Kidney (tissue), 14 donors: ENCODE data around the gene TTC28. TPM values are rescaled to one million over a fixed set of nuclear protein-coding genes. Genes with fewer than 3 reads are reported as not detected.

Experiments used
- DNase-seq, 5 donors: peaks; one replicate each; pipeline ENCODE4 v3.0.0-alpha.2; 2013 to 2020
- FAIRE-seq: peaks from 2 replicates; lab custom pipeline; 2012; peaks lifted over from hg19 to GRCh38; lab: Jason Lieb, UNC
- H3K27ac ChIP-seq, 2 donors: one replicate each; pipeline ENCODE4 v1.7.0; 2013; ENCODE audit warnings: low read depth in 2 of 2, low read length in 2 of 2, inconsistent platforms in 1 of 2
- H3K27me3 ChIP-seq: one replicate; pipeline ENCODE4 v1.7.1; 2013; ENCODE audit warnings: low read length, inconsistent platforms; ENCODE audit not compliant: control insufficient read depth, insufficient read depth
- H3K36me3 ChIP-seq, 3 donors: one replicate each; pipeline versions ENCODE4 v1.7.0 to v1.7.1; 2013; ENCODE audit warnings: low read length in 3 of 3, control low read depth in 1 of 3, inconsistent platforms in 1 of 3; ENCODE audit not compliant: insufficient read depth in 3 of 3, control insufficient read depth in 2 of 3
- H3K4me1 ChIP-seq, 3 donors: one replicate each; pipeline versions ENCODE4 v1.7.0 to v1.7.1; 2013; ENCODE audit warnings: low read length in 3 of 3, inconsistent platforms in 1 of 3, low read depth in 1 of 3; ENCODE audit not compliant: control insufficient read depth in 2 of 3, insufficient read depth in 2 of 3
- H3K4me3 ChIP-seq, 3 donors: one replicate each; pipeline versions ENCODE4 v1.7.0 to v1.8.1; 2013; ENCODE audit warnings: low read length in 3 of 3, control low read depth in 1 of 3, inconsistent platforms in 1 of 3
- H3K9ac ChIP-seq, 3 donors: one replicate each; pipeline versions ENCODE4 v1.7.0 to v1.7.1; 2013; ENCODE audit warnings: low read length in 3 of 3, control low read depth in 1 of 3, inconsistent platforms in 1 of 3
- H3K9me3 ChIP-seq, 3 donors: one replicate each; pipeline versions ENCODE4 v1.7.0 to v1.7.1; 2013; ENCODE audit warnings: low read length in 3 of 3, control low read depth in 1 of 3, inconsistent platforms in 1 of 3; ENCODE audit not compliant: control insufficient read depth in 2 of 3, insufficient read depth in 1 of 3
- intact Hi-C: fragments of 100-400 bp; cut with DNase I; formaldehyde crosslinking; loops from one replicate; pipeline ENCODE4 v1.11.1; 2022
- polyA plus RNA-seq: library from polyadenylated mRNA; stranded (reverse); fragments of 350-450 nt; fragmentation: Illumina TruSeq; extraction: RNeasy Lipid Tissue Mini Kit (QIAGEN cat#74804); gene quantifications from one replicate; pipeline ENCODE4 v1.2.3, GENCODE V29; 2014; ENCODE audit warnings: low read depth, low replicate concordance; ENCODE audit not compliant: insufficient read depth
- total RNA-seq: library from RNA; stranded (reverse); fragmentation: NEBNext Ultra II Directional; extraction: Animal tissue kit (Norgen Biotek cat#: 25700); gene quantifications from one replicate; pipeline ENCODE4 v1.2.1, GENCODE V29; 2021
- TF ChIP-seq, protein P1 (sequence below): IDR thresholded peaks from 3 replicates; pipeline ENCODE4 v1.5.1; 2012; ENCODE audit warnings: mild to moderate bottlenecking, moderate library complexity, borderline replicate concordance; ENCODE audit not compliant: insufficient read depth; ENCODE audit errors: extremely low read depth
- donor health status: control.
- donor health status: control.
- donor health status: control.
- donor health status: control.
- donor health status: control.
- donor health status: DM: yes; HTN: yes; CAD: no.
- donor health status: Normal renal cell carcinoma (clear cell type).

The TTC28 gene
- total and polyA plus RNA-seq, 2 donors from 2014 or later = 3.5 to 40.2 TPM

DNA sequence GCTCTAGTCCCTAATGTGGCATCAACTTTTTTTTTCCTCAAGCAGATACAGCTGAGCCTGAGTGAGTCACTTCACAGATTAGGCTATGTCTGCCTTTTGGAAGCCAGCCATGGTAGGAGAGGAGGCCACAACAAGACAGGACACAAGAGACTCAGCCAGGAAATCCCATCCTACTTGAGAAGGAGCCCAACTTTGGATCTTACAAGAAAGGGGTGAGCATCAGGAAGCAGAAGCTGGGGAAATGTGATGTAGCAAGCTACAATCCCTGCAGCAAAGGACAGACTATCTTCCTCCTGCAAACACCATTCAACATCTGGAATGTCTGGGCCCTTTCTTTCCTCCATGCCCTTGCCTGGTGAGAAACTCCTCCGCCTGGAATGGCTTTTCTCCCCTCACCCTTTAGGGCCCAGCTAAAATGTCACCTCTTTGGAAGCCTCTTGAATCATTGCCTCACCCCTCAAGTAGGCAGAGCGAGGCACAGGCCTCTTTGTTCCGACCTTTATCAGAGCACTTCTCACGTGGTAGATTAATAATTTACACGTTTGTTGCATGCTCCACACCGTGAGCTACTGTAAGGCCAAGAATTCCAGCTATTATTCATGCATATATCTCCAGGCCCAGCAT is 604.2 kb downstream of the TTC28 start:
- peaks cover 0 to 2% (median 0%) of the 10 kb centered on the region in 3 donors for H3K36me3 ChIP-seq
- intact Hi-C loops = no loop called here
- no peak overlapping the region for H3K4me3 ChIP-seq
- H3K27ac ChIP-seq = peak overlapping the region; percentile 32 to 51
- H3K4me1 ChIP-seq = peaks cover 0 to 15% (median 7%) of the 10 kb centered on the region in 3 donors
- FAIRE-seq (no peak), DNase-seq (peak in 3 of 5 donors; percentile 15 to 51 (median 39))
- TF ChIP-seq, protein P1, sequence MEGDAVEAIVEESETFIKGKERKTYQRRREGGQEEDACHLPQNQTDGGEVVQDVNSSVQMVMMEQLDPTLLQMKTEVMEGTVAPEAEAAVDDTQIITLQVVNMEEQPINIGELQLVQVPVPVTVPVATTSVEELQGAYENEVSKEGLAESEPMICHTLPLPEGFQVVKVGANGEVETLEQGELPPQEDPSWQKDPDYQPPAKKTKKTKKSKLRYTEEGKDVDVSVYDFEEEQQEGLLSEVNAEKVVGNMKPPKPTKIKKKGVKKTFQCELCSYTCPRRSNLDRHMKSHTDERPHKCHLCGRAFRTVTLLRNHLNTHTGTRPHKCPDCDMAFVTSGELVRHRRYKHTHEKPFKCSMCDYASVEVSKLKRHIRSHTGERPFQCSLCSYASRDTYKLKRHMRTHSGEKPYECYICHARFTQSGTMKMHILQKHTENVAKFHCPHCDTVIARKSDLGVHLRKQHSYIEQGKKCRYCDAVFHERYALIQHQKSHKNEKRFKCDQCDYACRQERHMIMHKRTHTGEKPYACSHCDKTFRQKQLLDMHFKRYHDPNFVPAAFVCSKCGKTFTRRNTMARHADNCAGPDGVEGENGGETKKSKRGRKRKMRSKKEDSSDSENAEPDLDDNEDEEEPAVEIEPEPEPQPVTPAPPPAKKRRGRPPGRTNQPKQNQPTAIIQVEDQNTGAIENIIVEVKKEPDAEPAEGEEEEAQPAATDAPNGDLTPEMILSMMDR = no peak
- no peaks in the 10 kb centered on the region for H3K9me3 ChIP-seq
- H3K27me3 ChIP-seq = no peaks in the 10 kb centered on the region
- no peak overlapping the region for H3K9ac ChIP-seq

DNA sequence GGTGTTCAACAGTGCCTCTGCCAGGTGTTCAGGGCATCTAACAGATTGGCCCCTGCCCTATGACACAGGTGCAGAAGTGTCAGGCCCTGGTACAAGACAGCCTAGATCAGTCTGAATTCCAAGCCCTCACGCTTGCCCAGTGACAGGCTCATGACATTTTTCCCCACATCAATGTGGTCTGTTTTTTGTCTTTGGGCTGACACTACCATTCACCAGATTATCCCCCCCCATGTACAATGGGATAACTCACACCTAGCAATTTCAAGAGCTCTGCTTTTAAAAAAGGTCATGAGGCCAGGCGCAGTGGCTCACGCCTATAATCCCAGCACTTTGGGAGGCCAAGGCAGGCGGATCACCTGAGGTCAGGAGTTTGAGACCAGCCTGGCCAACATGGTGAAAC is 605.1 kb downstream of the TTC28 start:
- H3K27me3 ChIP-seq = no peaks in the 10 kb centered on the region
- peaks cover 0 to 15% (median 7%) of the 10 kb centered on the region in 3 donors for H3K4me1 ChIP-seq
- no peaks in the 10 kb centered on the region for H3K9me3 ChIP-seq
- no peak for DNase-seq
- peaks cover 0 to 2% (median 0%) of the 10 kb centered on the region in 3 donors for H3K36me3 ChIP-seq
- TF ChIP-seq, protein P1 = no peak
- FAIRE-seq = no peak
- intact Hi-C loops = no loop called here
- H3K9ac ChIP-seq = no peak overlapping the region
- H3K27ac ChIP-seq = no peak overlapping the region
- no peak overlapping the region for H3K4me3 ChIP-seq

DNA sequence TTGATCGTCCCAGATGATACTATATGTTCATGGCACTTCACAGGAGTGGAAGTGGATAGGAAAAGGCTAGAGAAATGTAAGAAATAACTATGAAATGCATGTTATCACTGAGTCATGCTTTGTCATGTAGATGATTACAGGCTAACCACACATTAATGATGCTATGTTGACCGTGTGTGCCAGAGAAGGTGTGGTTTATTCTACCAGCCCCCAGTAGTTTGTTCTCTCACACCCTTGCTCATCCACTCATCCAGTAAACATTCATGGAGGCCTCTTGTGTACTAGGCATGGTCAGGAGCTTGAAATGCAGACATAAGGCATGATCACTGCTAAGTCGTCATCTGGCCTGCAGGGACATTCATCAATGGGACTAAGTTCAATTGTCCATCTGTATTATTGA is 607.6 kb downstream of the TTC28 start:
- TF ChIP-seq, protein P1 = no peak
- no peak overlapping the region for H3K27ac ChIP-seq
- DNase-seq = no peak
- intact Hi-C loops = no loop called here
- no peaks in the 10 kb centered on the region for H3K27me3 ChIP-seq
- no peak overlapping the region for H3K4me3 ChIP-seq
- peaks cover 0 to 15% (median 7%) of the 10 kb centered on the region in 3 donors for H3K4me1 ChIP-seq
- no peaks in the 10 kb centered on the region for H3K9me3 ChIP-seq
- peaks cover 0 to 2% (median 0%) of the 10 kb centered on the region in 3 donors for H3K36me3 ChIP-seq
- no peak for FAIRE-seq
- H3K9ac ChIP-seq = no peak overlapping the region
